Measurements from ENCODE around the gene CBX2.

DNA sequence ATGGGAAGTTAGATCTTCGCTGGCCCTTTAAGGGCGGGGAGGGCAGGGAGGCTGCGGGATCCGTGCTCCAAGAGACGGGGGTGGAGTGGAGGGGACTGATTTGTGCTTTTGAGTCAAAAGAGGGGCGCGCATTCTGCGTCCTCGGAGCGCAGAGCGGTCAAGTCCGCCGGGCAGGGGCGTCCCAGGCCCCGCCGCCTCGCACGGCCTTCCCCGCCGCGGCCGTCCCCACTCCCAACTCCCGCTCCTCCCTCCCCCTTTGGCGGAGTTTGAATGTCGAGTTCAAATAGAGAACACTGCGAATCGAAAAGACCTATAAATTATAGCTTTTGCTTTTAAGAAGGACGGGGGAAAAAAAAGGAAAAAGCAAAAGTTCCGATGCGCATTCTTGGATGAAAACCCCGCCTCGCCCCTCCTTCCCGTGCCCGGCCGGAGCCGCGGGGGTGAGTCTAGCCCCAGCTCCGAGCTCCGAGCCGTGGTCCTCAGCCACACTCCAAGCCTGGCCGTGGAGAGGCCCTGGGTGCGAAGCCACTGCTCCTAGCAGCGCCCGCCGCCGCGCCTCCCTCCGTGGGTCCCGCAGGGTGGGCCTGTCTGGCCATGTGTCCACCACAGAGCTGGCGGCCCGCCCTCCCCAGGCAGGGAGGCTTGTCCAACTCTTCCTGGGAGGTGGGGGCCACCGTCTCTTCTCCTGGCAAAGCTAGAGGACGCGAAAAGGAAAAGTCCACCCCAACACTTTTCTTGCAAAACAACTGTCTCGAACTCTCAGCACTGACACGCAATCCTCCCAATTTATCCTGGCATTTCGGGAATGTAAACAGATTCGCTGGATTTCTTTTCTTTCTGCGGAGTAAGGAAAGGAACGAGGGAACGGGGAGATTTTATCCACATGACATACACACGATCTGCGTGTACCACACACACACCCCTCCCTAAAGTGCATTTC, 15.3 kb downstream of the CBX2 start:
- TF ChIP-seq CTCF (IDR thresholded peaks at IDR 0.05) (no peak), EZH2 (IDR thresholded peaks at IDR 0.05) (peak; percentile 97)
